HG02870 (cell line): ENCODE results near the gene DEFB132.

ENCODE experiments used
- ATAC-seq: cut with Tn5 transposase; IDR thresholded peaks from one replicate; pipeline ENCODE4 v1.9.1; 2021; ENCODE audit warnings: mild to moderate bottlenecking, moderate library complexity; ENCODE audit not compliant: unreplicated experiment

DEFB132 gene

GRCh38 chr20:295804-296203 lies 38.3 kb downstream of the DEFB132 start:
- no peak for ATAC-seq

GRCh38 chr20:297098-297924 lies 39.8 kb downstream of the DEFB132 start, which contains the start of gene ZCCHC3:
Gene ZCCHC3, plus strand, starts transcription at chr20:297570. Its CDS starts 17 bp downstream, at chr20:297587.
- peak; percentile 66 for ATAC-seq

- peak; percentile 19 for ATAC-seq
These were observed 40.6 kb downstream of the DEFB132 start for GRCh38 chr20:297925-298775.

GRCh38 chr20:298776-299391 lies 41.4 kb downstream of the DEFB132 start:
- ATAC-seq, result no peak

- ATAC-seq, result no peak
These were observed 42.9 kb downstream of the DEFB132 start for GRCh38 chr20:300345-300990.

GRCh38 chr20:301886-302848 lies 44.6 kb downstream of the DEFB132 start:
- no peak for ATAC-seq

GRCh38 chr20:305745-306144 lies 48.2 kb downstream of the DEFB132 start:
- ATAC-seq, result no peak

GRCh38 chr20:308427-309038 lies 51.0 kb downstream of the DEFB132 start:
- no peak for ATAC-seq

GRCh38 chr20:309306-309840 lies 51.8 kb downstream of the DEFB132 start:
- no peak for ATAC-seq

GRCh38 chr20:309841-310644 lies 52.5 kb downstream of the DEFB132 start:
- peak; percentile 100 for ATAC-seq

- ATAC-seq, result no peak
These were observed 53.1 kb downstream of the DEFB132 start for GRCh38 chr20:310645-311044.
